Lower lobe of right lung (tissue), 2 donors: Measurements from ENCODE around the gene CAMK2D. TPM values are rescaled to one million over a fixed set of nuclear protein-coding genes. Genes with fewer than 3 reads are reported as not detected.

Experiments used
- ATAC-seq, 2 donors: fragments of 200-7000 bp; cut with Tn5 transposase; one replicate each; pipeline ENCODE4 v1.9.1; 2020 to 2022; ENCODE audit warnings: mild to moderate bottlenecking in 2 of 2, moderate library complexity in 2 of 2
- DNase-seq: peaks from one replicate; pipeline ENCODE4 v3.0.0-alpha.2; 2020
- H3K27ac ChIP-seq: fragments of 200-600 bp; one replicate; pipeline ENCODE4 v1.8.0; 2022
- H3K27me3 ChIP-seq: fragments of 200-600 bp; one replicate; pipeline ENCODE4 v1.8.0; 2022; ENCODE audit warnings: low read depth
- H3K36me3 ChIP-seq: fragments of 200-600 bp; one replicate; pipeline ENCODE4 v1.8.0; 2022; ENCODE audit warnings: mild to moderate bottlenecking
- H3K4me1 ChIP-seq: fragments of 200-600 bp; one replicate; pipeline ENCODE4 v1.8.0; 2022
- H3K4me3 ChIP-seq: fragments of 200-600 bp; one replicate; pipeline ENCODE4 v1.8.0; 2022; ENCODE audit warnings: mild to moderate bottlenecking
- H3K9me3 ChIP-seq: fragments of 200-600 bp; one replicate; pipeline ENCODE4 v1.8.0; 2022
- intact Hi-C: fragments of 100-400 bp; cut with DNase I; formaldehyde crosslinking; loops from one replicate; pipeline ENCODE4 v1.11.0; 2022
- total RNA-seq: library from RNA; stranded (reverse); fragmentation: NEBNext Ultra II Directional; extraction: Animal tissue kit (Norgen Biotek cat#: 25700); gene quantifications from one replicate; pipeline ENCODE4 v1.2.1, GENCODE V29; 2021
- TF ChIP-seq, protein P1 (sequence below): fragments of 200-600 bp; IDR thresholded peaks from one replicate; pipeline ENCODE4 v1.8.0; 2022; ENCODE audit warnings: antibody characterized with exemption, mild to moderate bottlenecking
- donor health status: DM: no; HTN: yes; CAD: no; lungs with severe emphysema.

The CAMK2D gene
- total RNA-seq, 1 donor from 2014 or later = 40.7 TPM

DNA sequence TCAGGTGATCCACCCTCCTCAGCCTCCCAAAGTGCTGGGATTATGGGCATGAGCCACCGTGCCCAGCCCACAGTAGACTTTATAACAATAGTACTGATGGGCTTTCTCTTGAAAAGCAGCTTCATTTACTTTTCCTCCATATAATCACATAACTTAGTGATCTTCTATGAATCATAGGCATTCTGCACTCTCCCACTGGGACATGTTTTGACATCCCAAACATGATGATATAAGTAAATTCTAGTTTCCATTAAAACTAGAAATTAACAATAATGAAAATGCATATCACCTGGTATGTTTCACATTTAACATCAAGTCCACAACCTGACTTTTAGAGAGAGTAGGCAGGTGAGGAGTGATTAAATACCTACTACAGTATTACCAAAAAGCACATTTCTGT, 96.5 kb downstream of the CAMK2D start:
- TF ChIP-seq, protein P1, sequence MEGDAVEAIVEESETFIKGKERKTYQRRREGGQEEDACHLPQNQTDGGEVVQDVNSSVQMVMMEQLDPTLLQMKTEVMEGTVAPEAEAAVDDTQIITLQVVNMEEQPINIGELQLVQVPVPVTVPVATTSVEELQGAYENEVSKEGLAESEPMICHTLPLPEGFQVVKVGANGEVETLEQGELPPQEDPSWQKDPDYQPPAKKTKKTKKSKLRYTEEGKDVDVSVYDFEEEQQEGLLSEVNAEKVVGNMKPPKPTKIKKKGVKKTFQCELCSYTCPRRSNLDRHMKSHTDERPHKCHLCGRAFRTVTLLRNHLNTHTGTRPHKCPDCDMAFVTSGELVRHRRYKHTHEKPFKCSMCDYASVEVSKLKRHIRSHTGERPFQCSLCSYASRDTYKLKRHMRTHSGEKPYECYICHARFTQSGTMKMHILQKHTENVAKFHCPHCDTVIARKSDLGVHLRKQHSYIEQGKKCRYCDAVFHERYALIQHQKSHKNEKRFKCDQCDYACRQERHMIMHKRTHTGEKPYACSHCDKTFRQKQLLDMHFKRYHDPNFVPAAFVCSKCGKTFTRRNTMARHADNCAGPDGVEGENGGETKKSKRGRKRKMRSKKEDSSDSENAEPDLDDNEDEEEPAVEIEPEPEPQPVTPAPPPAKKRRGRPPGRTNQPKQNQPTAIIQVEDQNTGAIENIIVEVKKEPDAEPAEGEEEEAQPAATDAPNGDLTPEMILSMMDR = no peak
- Histone ChIP-seq H3K4me3 (no peak overlapping the region), H3K4me1 (no peaks in the 10 kb centered on the region), H3K9me3 (no peaks in the 10 kb centered on the region), H3K36me3 (no peaks in the 10 kb centered on the region), H3K27ac (no peak overlapping the region), H3K27me3 (no peaks in the 10 kb centered on the region)
- ATAC-seq = no peak
- no peak for DNase-seq
- intact Hi-C loops = no loop called here

DNA sequence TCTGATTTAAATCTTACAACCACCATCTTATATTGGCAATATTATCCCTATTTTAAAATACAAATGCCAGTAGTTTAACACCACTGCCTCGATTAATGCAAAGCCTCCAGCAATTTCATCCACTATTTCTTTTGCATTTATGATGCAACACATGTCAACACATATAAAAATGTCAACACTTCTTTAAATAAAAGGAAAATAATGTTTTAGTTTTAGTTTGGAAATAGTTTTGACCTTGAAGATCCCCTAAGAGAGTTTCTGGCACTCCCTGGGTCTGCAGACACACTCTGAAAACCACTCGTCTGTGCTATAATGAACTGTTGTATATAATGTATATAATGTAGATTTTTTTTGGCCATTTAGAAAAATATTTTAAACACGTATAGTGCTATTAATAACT, 99.0 kb downstream of the CAMK2D start:
- TF ChIP-seq, protein P1 = no peak
- Histone ChIP-seq H3K27ac (no peak overlapping the region), H3K4me1 (no peaks in the 10 kb centered on the region), H3K4me3 (no peak overlapping the region), H3K36me3 (no peaks in the 10 kb centered on the region), H3K9me3 (no peaks in the 10 kb centered on the region), H3K27me3 (no peaks in the 10 kb centered on the region)
- ATAC-seq (no peak), DNase-seq (no peak)
- intact Hi-C loops = no loop called here

DNA sequence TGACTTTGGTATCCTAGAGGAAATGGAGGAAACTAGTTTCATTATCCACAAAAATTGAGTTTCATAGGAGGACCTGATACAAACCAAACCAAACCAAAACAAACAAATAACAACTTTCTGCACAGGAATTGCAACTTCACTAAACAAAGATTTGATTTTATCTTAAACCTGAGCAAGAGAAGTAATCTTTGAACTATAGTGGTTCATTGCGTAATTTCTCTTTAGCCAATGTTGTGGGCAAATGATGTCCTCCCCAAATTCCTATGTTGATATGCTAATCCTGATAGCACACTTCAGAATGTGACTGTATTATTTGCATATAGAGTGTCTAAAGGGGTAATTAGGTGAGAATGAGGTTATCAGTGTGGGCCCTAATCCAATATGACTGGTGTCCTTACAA, 102.4 kb downstream of the CAMK2D start:
- ATAC-seq (no peak), DNase-seq (no peak)
- no peaks in the 10 kb centered on the region for H3K4me1 ChIP-seq
- intact Hi-C loops = no loop called here
- no peaks in the 10 kb centered on the region for H3K36me3 ChIP-seq
- H3K27ac ChIP-seq = no peak overlapping the region
- no peak overlapping the region for H3K4me3 ChIP-seq
- TF ChIP-seq, protein P1 = no peak
- H3K9me3 ChIP-seq = no peaks in the 10 kb centered on the region
- no peaks in the 10 kb centered on the region for H3K27me3 ChIP-seq

DNA sequence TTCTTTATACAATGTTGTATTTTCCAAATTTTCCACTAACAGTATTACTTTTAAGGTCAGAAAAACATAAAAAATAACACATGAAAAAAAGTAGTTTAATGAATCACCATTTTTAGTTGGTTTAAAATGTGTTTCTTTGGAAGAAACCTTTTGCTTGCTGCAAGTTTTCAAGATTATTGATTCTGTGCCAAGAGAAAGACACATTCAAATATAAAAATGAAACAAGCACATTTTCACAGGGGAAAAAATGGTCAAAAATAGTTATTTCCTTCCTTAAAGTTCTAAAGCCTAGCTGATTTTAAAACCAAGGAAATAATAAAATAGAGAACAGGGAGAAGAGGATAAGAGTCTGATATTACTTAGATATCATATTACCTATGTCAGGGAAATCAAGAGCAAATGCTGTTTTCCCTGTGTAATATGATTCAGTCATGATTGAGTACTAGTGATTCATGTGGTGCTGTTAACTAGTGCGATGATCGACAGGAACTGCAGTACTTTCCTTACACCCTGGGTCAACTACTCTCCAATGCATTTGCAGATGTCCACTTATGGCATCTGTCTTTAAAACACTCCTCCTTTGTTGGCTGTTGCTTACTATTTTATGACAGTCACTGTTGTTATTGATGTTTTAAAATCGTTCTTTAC, 103.8 kb downstream of the CAMK2D start:
- TF ChIP-seq, protein P1 = no peak
- Histone ChIP-seq H3K27me3 (no peaks in the 10 kb centered on the region), H3K27ac (no peak overlapping the region), H3K9me3 (no peaks in the 10 kb centered on the region), H3K4me3 (no peak overlapping the region), H3K4me1 (no peaks in the 10 kb centered on the region), H3K36me3 (no peaks in the 10 kb centered on the region)
- intact Hi-C loops = no loop called here
- DNase-seq (no peak), ATAC-seq (no peak)

DNA sequence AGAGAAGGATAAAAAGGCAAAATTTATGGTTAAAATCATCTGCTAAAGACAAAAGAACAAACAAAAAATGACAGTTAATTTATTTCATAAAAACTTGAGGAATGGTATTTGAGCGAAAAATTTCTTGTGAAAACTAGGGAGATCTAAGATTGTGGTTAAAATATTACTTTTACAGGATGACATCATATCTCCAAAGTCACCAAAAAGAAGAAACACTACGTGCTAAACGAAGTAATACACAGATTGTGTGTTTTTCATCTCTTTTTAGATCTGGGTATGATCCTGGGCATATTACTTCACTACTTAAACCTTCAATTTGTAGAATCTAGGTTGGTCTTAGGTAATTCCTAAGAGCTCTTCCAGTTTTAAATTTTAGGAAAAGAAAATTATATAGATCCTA, 107.7 kb downstream of the CAMK2D start:
- ATAC-seq = no peak
- Histone ChIP-seq H3K36me3 (no peaks in the 10 kb centered on the region), H3K4me3 (no peak overlapping the region), H3K4me1 (no peaks in the 10 kb centered on the region), H3K9me3 (no peaks in the 10 kb centered on the region), H3K27me3 (no peaks in the 10 kb centered on the region), H3K27ac (no peak overlapping the region)
- no peak for DNase-seq
- intact Hi-C loops = no loop called here
- TF ChIP-seq, protein P1 = no peak
